HEK293 (cell line): ENCODE measurements around the gene SAMD4A.

Source experiments
- CTCF ChIA-PET: fragments of 350-600 bp; formaldehyde crosslinking; extraction: SDS; loops from one replicate; lab custom pipeline; 2021; ENCODE audit warnings: antibody characterized with exemption; lab: Yijun Ruan, JAX
- POLR2A ChIA-PET: fragments of 300-600 bp; formaldehyde crosslinking; extraction: SDS; loops from one replicate; lab custom pipeline; 2020; ENCODE audit warnings: antibody characterized with exemption, inconsistent platforms; lab: Yijun Ruan, JAX
- H3K27ac ChIP-seq: fragments of 200-500 bp; sonication (Bioruptor generic); 2 replicates; pipeline ENCODE4 v1.5.1; 2014; ENCODE audit warnings: low read depth, low read length, control low read depth, inconsistent platforms; ENCODE audit errors: extremely low read depth
- H3K36me3 ChIP-seq, 2 experiments: fragments of 200-500 bp in 1 of 2; sonication (Bioruptor generic) in 1 of 2; 1 replicate in 1 of 2; 2 replicates in 1 of 2; pipeline ENCODE4 v1.5.1; 2014 to 2017; ENCODE audit warnings: inconsistent platforms in 2 of 2, low read length in 2 of 2; ENCODE audit not compliant: control insufficient read depth in 2 of 2, insufficient read depth in 1 of 2
- H3K4me1 ChIP-seq: fragments of 200-500 bp; sonication (Bioruptor generic); 2 replicates; pipeline ENCODE4 v1.5.1; 2014; ENCODE audit warnings: mild to moderate bottlenecking, low read length, inconsistent platforms; ENCODE audit not compliant: control insufficient read depth, insufficient read depth
- H3K4me3 ChIP-seq: 2 replicates; pipeline ENCODE4 v1.5.1; 2011; ENCODE audit warnings: low read depth, mild to moderate bottlenecking, control low read depth, low read length, moderate library complexity
- H3K9me3 ChIP-seq: fragments of 200-500 bp; sonication (Bioruptor generic); 2 replicates; pipeline ENCODE4 v1.5.1; 2014; ENCODE audit warnings: low read depth, low read length, inconsistent platforms; ENCODE audit not compliant: control insufficient read depth, insufficient read depth
- FEZF1 ChIP-seq: fragments of 450-650 bp; formaldehyde crosslinking; IDR thresholded peaks from 2 replicates; pipeline ENCODE4 v1.5.1; 2016; ENCODE audit warnings: missing biosample characterization, missing genetic modification characterization
- GLIS2 ChIP-seq: fragments of 450-650 bp; formaldehyde crosslinking; IDR thresholded peaks from 2 replicates; pipeline ENCODE4 v1.5.1; 2016; ENCODE audit warnings: missing biosample characterization, missing genetic modification characterization
- HOXC10 ChIP-seq: sonication (generic); formaldehyde crosslinking; IDR thresholded peaks from 2 replicates; pipeline ENCODE4 v1.8.1; 2023; ENCODE audit warnings: mild to moderate bottlenecking, missing genetic modification reagents
- OSR2 ChIP-seq: fragments of 450-650 bp; formaldehyde crosslinking; IDR thresholded peaks from 2 replicates; pipeline ENCODE4 v1.5.1; 2016; ENCODE audit warnings: missing biosample characterization, missing genetic modification characterization
- TRIM28 ChIP-seq: IDR thresholded peaks from 2 replicates; pipeline ENCODE4 v1.6.1; 2011; ENCODE audit warnings: low read length, control low read depth, borderline replicate concordance
- ZBTB1 ChIP-seq: fragments of 450-650 bp; formaldehyde crosslinking; IDR thresholded peaks from 2 replicates; pipeline ENCODE4 v1.5.1; 2016; ENCODE audit warnings: missing biosample characterization, missing genetic modification characterization
- ZEB2 ChIP-seq: fragments of 450-650 bp; formaldehyde crosslinking; IDR thresholded peaks from 2 replicates; pipeline ENCODE4 v1.5.1; 2016; ENCODE audit warnings: missing biosample characterization, missing genetic modification characterization
- ZNF146 ChIP-seq: fragments of 450-650 bp; formaldehyde crosslinking; IDR thresholded peaks from 2 replicates; pipeline ENCODE4 v1.5.1; 2016; ENCODE audit warnings: missing biosample characterization, missing genetic modification characterization
- ZNF174 ChIP-seq: fragments of 450-650 bp; formaldehyde crosslinking; IDR thresholded peaks from 2 replicates; pipeline ENCODE4 v1.5.0; 2017; ENCODE audit warnings: missing biosample characterization, mild to moderate bottlenecking, missing genetic modification characterization
- ZNF19 ChIP-seq: fragments of 450-650 bp; formaldehyde crosslinking; IDR thresholded peaks from 2 replicates; pipeline ENCODE4; 2016; ENCODE audit warnings: missing biosample characterization, missing genetic modification characterization, low read depth
- ZNF202 ChIP-seq: fragments of 450-650 bp; formaldehyde crosslinking; IDR thresholded peaks from 2 replicates; pipeline ENCODE4 v1.5.1; 2016; ENCODE audit warnings: missing biosample characterization, missing genetic modification characterization, borderline replicate concordance
- ZNF221 ChIP-seq: fragments of 450-650 bp; formaldehyde crosslinking; IDR thresholded peaks from 2 replicates; pipeline ENCODE4 v1.5.1; 2017; ENCODE audit warnings: missing biosample characterization, missing genetic modification characterization, borderline replicate concordance
- ZNF473 ChIP-seq: fragments of 450-650 bp; formaldehyde crosslinking; IDR thresholded peaks from 2 replicates; pipeline ENCODE4 v1.5.1; 2017; ENCODE audit warnings: missing biosample characterization, missing genetic modification characterization
- ZNF600 ChIP-seq: fragments of 450-650 bp; formaldehyde crosslinking; IDR thresholded peaks from 2 replicates; pipeline ENCODE4 v1.5.1; 2016; ENCODE audit warnings: missing biosample characterization, missing genetic modification characterization
- ZNF626 ChIP-seq: fragments of 450-650 bp; sonication (Bioruptor Pico); formaldehyde crosslinking; IDR thresholded peaks from 2 replicates; pipeline ENCODE4 v1.5.1; 2018; ENCODE audit warnings: missing biosample characterization, missing genetic modification characterization, inconsistent platforms
- ZNF660 ChIP-seq: fragments of 450-650 bp; IDR thresholded peaks from 2 replicates; pipeline ENCODE4 v1.5.1; 2018; ENCODE audit warnings: missing biosample characterization, mild to moderate bottlenecking, missing genetic modification characterization
- ZNF677 ChIP-seq: fragments of 450-650 bp; IDR thresholded peaks from 2 replicates; pipeline ENCODE4 v1.5.0; 2018; ENCODE audit warnings: missing biosample characterization, mild to moderate bottlenecking, missing genetic modification characterization, moderate library complexity
- ZNF837 ChIP-seq: fragments of 450-650 bp; formaldehyde crosslinking; IDR thresholded peaks from 2 replicates; pipeline ENCODE4 v1.5.1; 2016; ENCODE audit warnings: missing biosample characterization, missing genetic modification characterization
- ZSCAN16 ChIP-seq: fragments of 450-650 bp; formaldehyde crosslinking; IDR thresholded peaks from 2 replicates; pipeline ENCODE4 v1.5.1; 2016; ENCODE audit warnings: missing biosample characterization, missing genetic modification characterization
- TF ChIP-seq, protein P1 (sequence below): fragments of 450-650 bp; formaldehyde crosslinking; IDR thresholded peaks from 2 replicates; pipeline ENCODE4 v1.5.1; 2016; ENCODE audit warnings: missing biosample characterization, missing genetic modification characterization, borderline replicate concordance
- TF ChIP-seq, protein P2 (sequence below): fragments of 450-650 bp; formaldehyde crosslinking; IDR thresholded peaks from 2 replicates; pipeline ENCODE4 v1.5.1; 2016; ENCODE audit warnings: missing biosample characterization, missing genetic modification characterization
- TF ChIP-seq, protein P3 (sequence below): fragments of 450-650 bp; formaldehyde crosslinking; IDR thresholded peaks from 2 replicates; pipeline ENCODE4 v1.5.1; 2016; ENCODE audit warnings: missing biosample characterization, missing genetic modification characterization
- TF ChIP-seq, protein P4 (sequence below): fragments of 450-650 bp; formaldehyde crosslinking; IDR thresholded peaks from 2 replicates; pipeline ENCODE4 v1.5.1; 2016; ENCODE audit warnings: missing biosample characterization, missing genetic modification characterization

Gene SAMD4A

DNA sequence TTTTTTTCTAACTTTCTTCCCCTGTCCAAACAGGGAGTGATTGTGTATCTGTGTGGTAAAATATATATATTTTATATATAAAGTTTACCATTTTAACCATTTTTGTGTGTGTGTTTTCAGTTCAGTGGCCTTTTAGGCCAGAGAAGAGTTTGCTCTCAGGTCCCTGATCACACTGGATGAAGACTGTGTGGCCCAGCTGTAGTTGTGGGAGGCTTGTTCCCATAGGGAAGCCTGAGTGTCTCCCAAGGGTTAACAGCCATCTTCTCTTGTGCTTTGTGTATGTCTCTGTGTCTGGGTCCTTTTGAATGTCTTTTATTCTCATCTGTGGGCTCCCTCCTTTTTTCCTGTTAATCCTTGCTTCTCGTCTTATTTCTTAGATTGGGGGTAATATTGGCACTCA lies 33.8 kb upstream of the SAMD4A start:
- ChIA-PET CTCF (no interaction called here), POLR2A (interaction anchor here (0.9 kb wide), 1 partner anchor 24 kb away, joined by 3 read pairs; the partner anchor contains the start of gene CGRRF1)
- Histone ChIP-seq H3K36me3 (peaks cover 5% of the 10 kb centered on the region in 2 experiments), H3K4me3 (no peak overlapping the region), H3K27ac (no peak overlapping the region), H3K4me1 (peaks cover 4% of the 10 kb centered on the region; the same call in 1 of the 2 replicates), H3K9me3 (no peaks in the 10 kb centered on the region)
- TF ChIP-seq ZNF677 (tag by site-specific recombination) (no peak), ZNF221 (no peak), TRIM28 (no peak), ZEB2 (tag by site-specific recombination) (no peak), GLIS2 (no peak), ZNF660 (tag by site-specific recombination) (no peak), ZNF19 (tag by site-specific recombination) (no peak)
- TF ChIP-seq, protein P1, sequence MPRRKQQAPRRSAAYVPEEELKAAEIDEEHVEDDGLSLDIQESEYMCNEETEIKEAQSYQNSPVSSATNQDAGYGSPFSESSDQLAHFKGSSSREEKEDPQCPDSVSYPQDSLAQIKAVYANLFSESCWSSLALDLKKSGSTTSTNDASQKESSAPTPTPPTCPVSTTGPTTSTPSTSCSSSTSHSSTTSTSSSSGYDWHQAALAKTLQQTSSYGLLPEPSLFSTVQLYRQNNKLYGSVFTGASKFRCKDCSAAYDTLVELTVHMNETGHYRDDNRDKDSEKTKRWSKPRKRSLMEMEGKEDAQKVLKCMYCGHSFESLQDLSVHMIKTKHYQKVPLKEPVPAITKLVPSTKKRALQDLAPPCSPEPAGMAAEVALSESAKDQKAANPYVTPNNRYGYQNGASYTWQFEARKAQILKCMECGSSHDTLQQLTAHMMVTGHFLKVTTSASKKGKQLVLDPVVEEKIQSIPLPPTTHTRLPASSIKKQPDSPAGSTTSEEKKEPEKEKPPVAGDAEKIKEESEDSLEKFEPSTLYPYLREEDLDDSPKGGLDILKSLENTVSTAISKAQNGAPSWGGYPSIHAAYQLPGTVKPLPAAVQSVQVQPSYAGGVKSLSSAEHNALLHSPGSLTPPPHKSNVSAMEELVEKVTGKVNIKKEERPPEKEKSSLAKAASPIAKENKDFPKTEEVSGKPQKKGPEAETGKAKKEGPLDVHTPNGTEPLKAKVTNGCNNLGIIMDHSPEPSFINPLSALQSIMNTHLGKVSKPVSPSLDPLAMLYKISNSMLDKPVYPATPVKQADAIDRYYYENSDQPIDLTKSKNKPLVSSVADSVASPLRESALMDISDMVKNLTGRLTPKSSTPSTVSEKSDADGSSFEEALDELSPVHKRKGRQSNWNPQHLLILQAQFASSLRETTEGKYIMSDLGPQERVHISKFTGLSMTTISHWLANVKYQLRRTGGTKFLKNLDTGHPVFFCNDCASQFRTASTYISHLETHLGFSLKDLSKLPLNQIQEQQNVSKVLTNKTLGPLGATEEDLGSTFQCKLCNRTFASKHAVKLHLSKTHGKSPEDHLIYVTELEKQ (tag by site-specific recombination) = no peak

DNA sequence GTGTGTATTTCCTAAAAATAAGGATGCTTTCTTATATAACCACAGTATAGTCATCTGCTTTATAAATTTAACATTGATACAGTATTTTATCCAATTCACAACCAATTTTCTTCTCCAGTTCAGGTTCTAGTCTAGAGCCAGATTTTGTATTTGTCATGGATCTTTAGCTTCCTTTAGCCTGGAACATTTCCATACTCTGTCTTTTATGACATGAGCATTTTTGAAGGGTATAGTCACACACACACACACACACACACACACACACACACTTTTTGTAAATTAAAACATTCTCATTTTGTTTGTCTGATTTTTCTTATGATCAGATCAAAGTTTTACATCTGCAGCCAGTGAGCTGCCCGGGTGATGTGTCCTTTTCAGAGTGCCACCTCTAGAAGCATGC lies 31.8 kb upstream of the SAMD4A start:
- ChIA-PET POLR2A (no interaction called here), CTCF (no interaction called here)
- no peak overlapping the region for H3K27ac ChIP-seq

DNA sequence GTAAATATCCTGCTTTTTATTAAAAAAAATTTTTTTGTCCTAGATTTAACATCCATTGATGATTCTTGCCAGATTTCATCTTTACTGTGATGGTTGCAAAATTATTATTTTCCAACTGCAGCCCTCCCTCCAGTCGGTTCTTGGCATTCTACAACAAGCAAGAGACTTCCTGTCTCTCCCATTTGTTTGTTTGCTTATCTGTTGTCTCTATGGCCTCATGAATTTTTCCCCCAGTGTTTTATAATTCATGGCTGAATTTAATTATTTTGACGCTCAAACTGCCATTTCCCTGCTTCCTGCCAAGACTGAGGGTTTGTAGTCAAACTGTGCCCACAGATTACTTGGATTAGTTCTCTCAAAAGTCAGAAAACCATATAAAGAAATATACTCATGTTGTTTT lies 31.3 kb upstream of the SAMD4A start:
- peaks cover 14% of the 10 kb centered on the region in 2 experiments for H3K36me3 ChIP-seq
- no peak overlapping the region for H3K4me3 ChIP-seq
- H3K9me3 ChIP-seq = no peaks in the 10 kb centered on the region
- no peak overlapping the region for H3K27ac ChIP-seq
- CTCF ChIA-PET = no interaction called here
- H3K4me1 ChIP-seq = no peaks in the 10 kb centered on the region
- TF ChIP-seq ZNF837 (tag by site-specific recombination) (no peak), ZNF626 (tag by site-specific recombination) (no peak), ZNF202 (tag by site-specific recombination) (no peak), HOXC10 (CRISPR knock-in tag) (no peak), TRIM28 (no peak), ZNF146 (no peak), ZSCAN16 (tag by site-specific recombination) (no peak), ZNF174 (tag by site-specific recombination) (no peak), OSR2 (tag by site-specific recombination) (no peak), ZNF473 (tag by site-specific recombination) (no peak), ZNF600 (no peak)
- TF ChIP-seq, protein P2, sequence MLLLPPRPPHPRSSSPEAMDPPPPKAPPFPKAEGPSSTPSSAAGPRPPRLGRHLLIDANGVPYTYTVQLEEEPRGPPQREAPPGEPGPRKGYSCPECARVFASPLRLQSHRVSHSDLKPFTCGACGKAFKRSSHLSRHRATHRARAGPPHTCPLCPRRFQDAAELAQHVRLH = no peak
- POLR2A ChIA-PET = no interaction called here

More for the DNA sequence above, 31.8 kb upstream of the SAMD4A start:
- Histone ChIP-seq H3K9me3 (no peaks in the 10 kb centered on the region), H3K4me1 (no peaks in the 10 kb centered on the region), H3K4me3 (no peak overlapping the region)
- TF ChIP-seq, protein P3, sequence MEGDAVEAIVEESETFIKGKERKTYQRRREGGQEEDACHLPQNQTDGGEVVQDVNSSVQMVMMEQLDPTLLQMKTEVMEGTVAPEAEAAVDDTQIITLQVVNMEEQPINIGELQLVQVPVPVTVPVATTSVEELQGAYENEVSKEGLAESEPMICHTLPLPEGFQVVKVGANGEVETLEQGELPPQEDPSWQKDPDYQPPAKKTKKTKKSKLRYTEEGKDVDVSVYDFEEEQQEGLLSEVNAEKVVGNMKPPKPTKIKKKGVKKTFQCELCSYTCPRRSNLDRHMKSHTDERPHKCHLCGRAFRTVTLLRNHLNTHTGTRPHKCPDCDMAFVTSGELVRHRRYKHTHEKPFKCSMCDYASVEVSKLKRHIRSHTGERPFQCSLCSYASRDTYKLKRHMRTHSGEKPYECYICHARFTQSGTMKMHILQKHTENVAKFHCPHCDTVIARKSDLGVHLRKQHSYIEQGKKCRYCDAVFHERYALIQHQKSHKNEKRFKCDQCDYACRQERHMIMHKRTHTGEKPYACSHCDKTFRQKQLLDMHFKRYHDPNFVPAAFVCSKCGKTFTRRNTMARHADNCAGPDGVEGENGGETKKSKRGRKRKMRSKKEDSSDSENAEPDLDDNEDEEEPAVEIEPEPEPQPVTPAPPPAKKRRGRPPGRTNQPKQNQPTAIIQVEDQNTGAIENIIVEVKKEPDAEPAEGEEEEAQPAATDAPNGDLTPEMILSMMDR (tag by site-specific recombination) = no peak
- TF ChIP-seq ZBTB1 (no peak), FEZF1 (tag by site-specific recombination) (no peak)
- TF ChIP-seq, protein P4, sequence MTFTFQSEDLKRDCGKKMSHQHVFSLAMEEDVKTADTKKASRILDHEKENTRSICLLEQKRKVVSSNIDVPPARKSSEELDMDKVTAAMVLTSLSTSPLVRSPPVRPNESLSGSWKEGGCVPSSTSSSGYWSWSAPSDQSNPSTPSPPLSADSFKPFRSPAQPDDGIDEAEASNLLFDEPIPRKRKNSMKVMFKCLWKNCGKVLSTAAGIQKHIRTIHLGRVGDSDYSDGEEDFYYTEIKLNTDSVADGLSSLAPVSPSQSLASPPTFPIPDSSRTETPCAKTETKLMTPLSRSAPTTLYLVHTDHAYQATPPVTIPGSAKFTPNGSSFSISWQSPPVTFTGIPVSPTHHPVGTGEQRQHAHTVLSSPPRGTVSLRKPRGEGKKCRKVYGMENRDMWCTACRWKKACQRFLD (tag by site-specific recombination) = no peak
- TF ChIP-seq, all 188 proteins: peak for 0
- H3K36me3 ChIP-seq = peaks cover 11 to 14% of the 10 kb centered on the region in 2 experiments
